GM23248 (cell line): Measurements from ENCODE around the gene TGFB1I1. TPM values are rescaled to one million over a fixed set of nuclear protein-coding genes. Genes with fewer than 3 reads are reported as not detected.
"Not testable (repeated sequence)": the region's sequence is repeated elsewhere in the genome, so short reads cannot be mapped to it uniquely, and the experiment has no call there.

Experiments used
- DNase-seq: peaks from one replicate; pipeline ENCODE4 v3.0.0-alpha.2; 2015
- H2AFZ ChIP-seq: fragments of 200-600 bp; sonication (generic); 2 replicates; pipeline ENCODE4 v1.6.1; 2016; ENCODE audit warnings: antibody characterized with exemption
- H3F3A ChIP-seq: fragments of 200-600 bp; sonication (generic); 2 replicates; pipeline ENCODE4 v1.6.1; 2016; ENCODE audit warnings: mild to moderate bottlenecking, antibody characterized with exemption, mixed run types; ENCODE audit not compliant: insufficient read depth
- H3K27ac ChIP-seq: fragments of 200-600 bp; sonication (generic); 2 replicates; pipeline ENCODE4 v1.5.1; 2016; ENCODE audit warnings: mild to moderate bottlenecking
- H3K27me3 ChIP-seq: fragments of 200-600 bp; sonication (generic); replicated peaks from 2 replicates; pipeline ENCODE4 v1.6.1; 2016; ENCODE audit warnings: mild to moderate bottlenecking; ENCODE audit not compliant: insufficient read depth
- H3K36me3 ChIP-seq: fragments of 200-600 bp; sonication (generic); 2 replicates; pipeline ENCODE4 v1.6.1; 2016; ENCODE audit warnings: low read depth, mild to moderate bottlenecking
- H3K4me1 ChIP-seq: fragments of 200-600 bp; sonication (generic); 2 replicates; pipeline ENCODE4 v1.6.1; 2016; ENCODE audit warnings: mild to moderate bottlenecking; ENCODE audit not compliant: insufficient read depth
- H3K4me2 ChIP-seq: fragments of 200-600 bp; sonication (generic); one replicate; pipeline ENCODE4 v1.6.1; 2016; ENCODE audit warnings: mild to moderate bottlenecking; ENCODE audit not compliant: unreplicated experiment
- H3K4me3 ChIP-seq: fragments of 200-600 bp; sonication (generic); 2 replicates; pipeline ENCODE4 v1.5.1; 2016; ENCODE audit warnings: mild to moderate bottlenecking
- H3K79me2 ChIP-seq: fragments of 200-600 bp; sonication (generic); 2 replicates; pipeline ENCODE4 v1.6.1; 2016; ENCODE audit warnings: mild to moderate bottlenecking; ENCODE audit not compliant: insufficient read depth
- H3K9ac ChIP-seq: fragments of 200-600 bp; sonication (generic); 2 replicates; pipeline ENCODE4 v1.6.1; 2016; ENCODE audit warnings: mild to moderate bottlenecking
- H3K9me2 ChIP-seq: fragments of 200-600 bp; sonication (generic); 2 replicates; pipeline ENCODE4 v1.6.1; 2016; ENCODE audit warnings: mixed run types, mild to moderate bottlenecking, moderate library complexity; ENCODE audit not compliant: insufficient read depth
- H3K9me3 ChIP-seq: fragments of 200-600 bp; sonication (generic); one replicate; pipeline ENCODE4 v1.6.1; 2017; ENCODE audit warnings: low read depth
- H4K20me1 ChIP-seq: fragments of 200-600 bp; sonication (generic); 2 replicates; pipeline ENCODE4 v1.6.0; 2016; ENCODE audit not compliant: insufficient read depth
- EZH2 ChIP-seq: fragments of 200-600 bp; sonication (generic); IDR thresholded peaks from 2 replicates; pipeline ENCODE4 v1.6.1; 2018; ENCODE audit warnings: antibody characterized with exemption, mild to moderate bottlenecking; ENCODE audit not compliant: insufficient read depth, poor library complexity, severe bottlenecking
- EZH2phosphoT487 ChIP-seq: fragments of 200-600 bp; sonication (generic); IDR thresholded peaks from 2 replicates; pipeline ENCODE4 v1.6.1; 2018; ENCODE audit warnings: antibody characterized with exemption, moderate library complexity, mild to moderate bottlenecking, low read depth; ENCODE audit not compliant: insufficient read depth
- WGBS, 2 experiments: methylation state at CpG; one replicate each; pipeline ENCODE4 v1.1.6; 2015 to 2017; ENCODE audit warnings: low lambda C conversion rate in 2 of 2, low coverage in 1 of 2; ENCODE audit errors: missing lambda C conversion rate in 2 of 2; 5-methylcytosine and 5-hydroxymethylcytosine counted together
- in situ Hi-C: fragments of 300-500 bp; cut with MboI; formaldehyde crosslinking; loops from 2 replicates; pipeline ENCODE4 v1.15.0; 2020
- polyA plus RNA-seq: library from polyadenylated mRNA; unstranded; fragments of >200 nt; fragmentation: Nextera tagmentation; extraction: Ambion mirVana; gene quantifications from 2 replicates; pipeline ENCODE4 v1.2.1, GENCODE V29; 2016
- total RNA-seq: library from RNA; depleted of rRNA; stranded (reverse); fragments of >200 nt; shearing (Covaris generic); gene quantifications from 2 replicates; pipeline ENCODE4 v1.2.3, GENCODE V29; 2014

TGFB1I1 gene
- total and polyA plus RNA-seq, 2 experiments from 2014 or later = 88.5 to 174 TPM

DNA sequence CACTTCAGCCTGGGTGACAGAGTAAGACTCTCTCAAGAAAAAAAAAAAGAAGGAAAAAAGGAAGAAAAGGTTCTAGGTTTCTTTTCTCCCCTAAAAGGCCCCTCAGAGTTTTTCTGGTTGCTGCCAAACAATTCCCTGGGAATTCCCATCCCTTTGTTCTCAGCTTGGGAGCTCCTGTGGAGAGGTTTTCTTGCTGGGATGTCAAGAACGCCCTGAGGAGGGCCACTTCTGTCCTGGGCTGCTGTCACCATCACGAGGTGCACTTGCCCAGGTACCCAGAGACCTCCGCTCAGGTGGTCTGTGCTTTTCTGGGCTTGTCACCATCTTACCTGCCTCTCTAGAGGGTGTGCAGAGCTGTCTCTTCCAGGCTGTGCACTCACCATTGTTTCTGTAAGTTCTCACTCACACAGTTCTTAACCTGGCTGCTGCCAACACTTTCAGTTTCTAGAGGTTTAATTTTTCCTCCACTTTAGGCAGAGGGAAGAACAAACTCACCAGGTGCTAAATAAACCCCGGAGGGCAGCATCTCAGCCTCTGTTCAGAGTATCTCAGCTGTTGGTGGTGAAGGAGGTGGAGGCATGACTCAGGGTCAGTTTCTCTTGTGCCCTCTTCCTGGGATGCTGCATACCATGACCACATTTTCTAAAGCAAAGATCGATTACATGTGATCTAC, 41.4 kb upstream of the TGFB1I1 start:
- Histone ChIP-seq H3K9me3 (no peaks in the 10 kb centered on the region), H3K4me3 (no peak overlapping the region), H3K9ac (no peak overlapping the region), H3K27me3 (no peaks in the 10 kb centered on the region), H2AFZ (no peak overlapping the region), H3K27ac (no peak overlapping the region), H3K79me2 (no peaks in the 10 kb centered on the region), H3K9me2 (no peaks in the 10 kb centered on the region), H3K36me3 (no peaks in the 10 kb centered on the region), H3K4me1 (no peaks in the 10 kb centered on the region), H3F3A (peaks cover 3% of the 10 kb centered on the region; the same call in 1 of the 2 replicates), H3K4me2 (no peak overlapping the region), H4K20me1 (no peaks in the 10 kb centered on the region)
- DNase-seq = no peak
- 46 to 51% methylated on average over 5 of the region's 5 CpGs for WGBS, 2 experiments
- in situ Hi-C loops = loop anchor here (25.0 kb wide), 1 partner anchor 443 kb away; the partner anchor contains the start of gene HSD3B7
- no peak for TF ChIP-seq EZH2

DNA sequence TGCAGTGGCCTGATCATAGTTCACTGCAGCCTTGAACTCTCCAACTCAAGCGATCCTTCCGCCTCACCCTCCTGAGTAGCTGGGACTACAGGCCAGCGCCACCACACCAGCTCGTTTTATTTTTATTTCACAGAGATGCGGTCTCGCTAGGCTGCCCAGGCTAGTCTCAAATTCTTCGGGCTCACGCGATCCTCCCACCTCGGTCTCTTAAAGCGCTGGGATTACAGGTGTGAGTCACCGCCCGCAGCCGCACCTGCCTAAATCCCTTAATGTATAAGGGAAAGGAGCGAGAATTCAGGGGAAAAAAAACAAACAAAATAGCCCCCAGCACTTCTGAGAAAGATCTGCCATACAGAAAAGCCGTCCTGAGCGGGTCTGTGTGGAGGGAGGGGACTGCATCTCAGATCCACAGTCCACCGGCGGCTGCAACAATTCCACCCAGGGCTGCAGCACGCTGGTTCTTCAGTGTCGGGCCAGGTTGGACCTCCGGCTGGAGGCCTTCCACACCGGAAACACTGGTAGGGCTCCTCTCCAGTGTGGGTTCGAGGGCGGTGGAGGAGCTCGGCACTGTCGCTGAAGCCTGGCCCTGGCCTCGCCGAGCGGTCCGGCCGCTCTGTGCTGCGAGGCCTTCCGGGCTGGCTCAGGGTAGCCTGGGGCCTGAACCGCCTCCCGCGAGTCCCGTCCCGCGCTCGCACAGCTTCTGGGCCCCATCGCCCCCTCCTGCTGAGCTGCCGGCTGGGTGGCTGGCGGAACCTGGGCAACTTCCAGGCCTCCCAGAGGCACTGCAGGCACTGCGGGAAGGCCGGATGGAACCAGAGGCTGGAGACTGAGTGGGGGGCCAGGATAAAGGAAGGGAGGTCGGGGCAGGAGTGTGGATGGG, 36.4 kb upstream of the TGFB1I1 start:
- H3K9ac ChIP-seq = no peak overlapping the region
- DNase-seq = no peak
- no peaks in the 10 kb centered on the region for H4K20me1 ChIP-seq
- no peaks in the 10 kb centered on the region for H3K36me3 ChIP-seq
- H3K27me3 ChIP-seq = no peaks in the 10 kb centered on the region
- H2AFZ ChIP-seq = no peak overlapping the region
- H3F3A ChIP-seq = peaks cover 9% of the 10 kb centered on the region; the same call in 1 of the 2 replicates
- H3K79me2 ChIP-seq = no peaks in the 10 kb centered on the region
- in situ Hi-C loops = loop anchor here (25.0 kb wide), 1 partner anchor 448 kb away; the partner anchor contains the start of gene HSD3B7
- no peak for TF ChIP-seq EZH2
- TF ChIP-seq EZH2phosphoT487 = no peak
- no peaks in the 10 kb centered on the region for H3K9me2 ChIP-seq
- WGBS, 2 experiments = 89 to 90% methylated on average over 39 to 47 of the region's 47 CpGs
- no peak overlapping the region for H3K27ac ChIP-seq
- no peak overlapping the region for H3K4me3 ChIP-seq
- no peak overlapping the region for H3K4me2 ChIP-seq
- H3K9me3 ChIP-seq = no peaks in the 10 kb centered on the region
- H3K4me1 ChIP-seq = no peaks in the 10 kb centered on the region

DNA sequence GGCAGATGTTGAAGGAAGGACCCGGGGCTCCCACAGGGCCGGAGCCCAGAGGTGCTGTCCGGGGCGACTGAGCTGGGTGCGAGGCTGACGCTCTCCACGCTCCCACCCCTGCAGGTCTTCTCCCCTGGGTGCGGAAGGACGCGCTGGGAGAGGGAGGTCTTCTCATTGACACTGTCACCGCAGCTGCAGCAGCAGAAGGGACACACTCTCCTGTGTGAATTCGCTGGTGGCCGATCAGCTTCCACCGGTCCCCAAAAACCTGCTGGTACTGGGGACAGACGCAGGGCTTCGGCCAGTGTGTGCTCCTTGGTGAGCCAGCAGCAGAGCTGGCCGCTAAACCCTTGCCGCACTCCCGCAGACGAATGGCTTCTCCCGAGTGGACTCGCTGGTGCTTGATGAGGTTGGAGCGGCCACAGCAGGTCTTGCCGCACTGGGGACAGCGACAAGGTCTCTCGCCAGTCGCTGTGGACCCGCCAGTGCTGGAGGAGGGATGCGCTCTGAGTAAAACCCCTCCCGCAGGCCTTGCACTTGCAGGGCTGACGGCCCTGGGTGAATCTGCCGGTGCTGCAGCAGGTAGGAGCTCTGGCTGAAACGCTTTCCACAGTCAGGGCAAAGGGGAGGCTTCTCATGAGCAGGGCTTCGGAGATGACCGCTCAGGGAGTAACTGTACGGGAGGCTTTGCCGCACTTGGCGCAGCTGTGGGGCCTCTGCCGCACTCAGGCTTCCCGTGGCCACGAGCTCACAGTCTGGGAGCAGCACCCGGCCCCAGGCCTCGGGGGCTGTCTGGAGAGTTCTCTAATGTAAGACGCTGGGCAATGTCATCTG, 35.5 kb upstream of the TGFB1I1 start:
- TF ChIP-seq EZH2phosphoT487 (no peak), EZH2 (no peak)
- H3K4me1 ChIP-seq = no peaks in the 10 kb centered on the region
- H3K4me3 ChIP-seq = no peak overlapping the region
- no peak overlapping the region for H3K9ac ChIP-seq
- in situ Hi-C loops = loop anchor here (25.0 kb wide), 1 partner anchor 449 kb away; the partner anchor contains the start of gene HSD3B7
- no peak overlapping the region for H3K4me2 ChIP-seq
- H3K27me3 ChIP-seq = no peaks in the 10 kb centered on the region
- DNase-seq = no peak
- H3K9me2 ChIP-seq = no peaks in the 10 kb centered on the region
- no peak overlapping the region for H3K27ac ChIP-seq
- no peaks in the 10 kb centered on the region for H3K9me3 ChIP-seq
- no peaks in the 10 kb centered on the region for H4K20me1 ChIP-seq
- H3K79me2 ChIP-seq = no peaks in the 10 kb centered on the region
- WGBS, 2 experiments = 91% methylated on average over 37 to 44 of the region's 44 CpGs
- H2AFZ ChIP-seq = no peak overlapping the region
- peaks cover 16% of the 10 kb centered on the region for H3F3A ChIP-seq
- H3K36me3 ChIP-seq = no peaks in the 10 kb centered on the region

- Histone ChIP-seq H2AFZ (no peak overlapping the region), H3K9me2 (no peaks in the 10 kb centered on the region), H3K27ac (no peak overlapping the region), H3F3A (peaks cover 20% of the 10 kb centered on the region), H3K79me2 (no peaks in the 10 kb centered on the region), H3K4me3 (no peak overlapping the region), H3K9ac (no peak overlapping the region), H4K20me1 (no peaks in the 10 kb centered on the region), H3K4me2 (no peak overlapping the region), H3K4me1 (no peaks in the 10 kb centered on the region), H3K36me3 (no peaks in the 10 kb centered on the region), H3K27me3 (no peaks in the 10 kb centered on the region), H3K9me3 (no peaks in the 10 kb centered on the region)
- DNase-seq = no peak
- WGBS, 2 experiments = 17 to 21% methylated on average over 2 of the region's 2 CpGs
- in situ Hi-C loops = loop anchor here (25.0 kb wide), 1 partner anchor 451 kb away; the partner anchor contains the start of gene HSD3B7
- TF ChIP-seq EZH2 = no peak
- TF ChIP-seq EZH2phosphoT487 = no peak
Observed at GRCh38 chr16:31438414-31438813, 33.5 kb upstream of the TGFB1I1 start.

DNA sequence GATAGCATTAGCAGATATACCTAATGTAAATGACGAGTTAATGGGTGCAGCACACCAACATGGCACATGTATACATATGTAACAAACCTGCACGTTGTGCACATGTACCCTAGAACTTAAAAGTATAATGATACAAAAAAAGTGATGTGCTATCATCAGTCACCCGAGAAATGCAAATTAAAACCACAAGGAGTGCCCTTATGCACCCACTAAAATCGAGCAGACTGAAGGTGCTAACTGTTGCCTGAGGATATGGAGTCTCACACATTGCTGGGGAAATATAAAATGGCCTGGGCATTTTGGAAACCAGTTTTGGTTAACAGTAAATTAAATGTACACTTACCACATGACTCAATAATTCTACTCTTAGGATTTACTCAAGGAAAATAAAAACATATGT, 32.9 kb upstream of the TGFB1I1 start:
- H3K27ac ChIP-seq, H3K9me3 ChIP-seq, H3K4me2 ChIP-seq, H3K79me2 ChIP-seq, H2AFZ ChIP-seq, H3K9ac ChIP-seq, H3K9me2 ChIP-seq, DNase-seq, H3K36me3 ChIP-seq, H4K20me1 ChIP-seq, H3K4me1 ChIP-seq, H3K27me3 ChIP-seq, H3K4me3 ChIP-seq: not testable (repeated sequence)
- in situ Hi-C loops = loop anchor here (25.0 kb wide), 1 partner anchor 452 kb away; the partner anchor contains the start of gene HSD3B7
- 43 to 56% methylated on average over 2 to 4 of the region's 4 CpGs for WGBS, 2 experiments
- peaks cover 20% of the 10 kb centered on the region for H3F3A ChIP-seq
